ENCODE measurements around the gene ARHGEF35.
"Not testable (repeated sequence)": the region's sequence is repeated elsewhere in the genome, so short reads cannot be mapped to it uniquely, and the experiment has no call there.

The ARHGEF35 gene

GRCh38 chr7:144195212-144195872 lies at the start of gene ARHGEF35:
TSS of gene ARHGEF35 (minus strand) at chr7:144195833. CDS start at chr7:144188383, 7,450 bp downstream.
- DNase-seq = not testable (repeated sequence)

GRCh38 chr7:144245372-144245771 lies 49.7 kb upstream of the ARHGEF35 start:
- not testable (repeated sequence) for DNase-seq

- DNase-seq = not testable (repeated sequence)
Observed at GRCh38 chr7:144239365-144239764, 43.7 kb upstream of the ARHGEF35 start, which contains the start of gene OR2A42. TSS of gene OR2A42 (minus strand) at chr7:144239605. CDS start at chr7:144232843, 6,762 bp downstream.

GRCh38 chr7:144238530-144239082 lies 43.0 kb upstream of the ARHGEF35 start:
- DNase-seq = not testable (repeated sequence)

- not testable (repeated sequence) for DNase-seq
Observed at GRCh38 chr7:144233039-144233438, 37.4 kb upstream of the ARHGEF35 start.

- not testable (repeated sequence) for DNase-seq
Observed at GRCh38 chr7:144231027-144231426, 35.4 kb upstream of the ARHGEF35 start.

GRCh38 chr7:144228810-144229209 lies 33.2 kb upstream of the ARHGEF35 start:
- DNase-seq = not testable (repeated sequence)

- not testable (repeated sequence) for DNase-seq
Observed at GRCh38 chr7:144226866-144227265, 31.2 kb upstream of the ARHGEF35 start.

GRCh38 chr7:144223675-144224074 lies 28.0 kb upstream of the ARHGEF35 start:
- DNase-seq = not testable (repeated sequence)

GRCh38 chr7:144220531-144220930 lies 24.9 kb upstream of the ARHGEF35 start:
- DNase-seq = not testable (repeated sequence)

- not testable (repeated sequence) for DNase-seq
Observed at GRCh38 chr7:144219149-144219548, 23.5 kb upstream of the ARHGEF35 start.

GRCh38 chr7:144218581-144218980 lies 22.9 kb upstream of the ARHGEF35 start:
- DNase-seq = not testable (repeated sequence)

- DNase-seq = not testable (repeated sequence)
Observed at GRCh38 chr7:144217200-144217599, 21.6 kb upstream of the ARHGEF35 start.

- not testable (repeated sequence) for DNase-seq
Observed at GRCh38 chr7:144205306-144205705, 9.7 kb upstream of the ARHGEF35 start.

- not testable (repeated sequence) for DNase-seq
Observed at GRCh38 chr7:144203086-144203485, 7.5 kb upstream of the ARHGEF35 start.

- DNase-seq = not testable (repeated sequence)
Observed at GRCh38 chr7:144201978-144202377, 6.3 kb upstream of the ARHGEF35 start.

GRCh38 chr7:144198934-144199333 lies 3.3 kb upstream of the ARHGEF35 start:
- not testable (repeated sequence) for DNase-seq

GRCh38 chr7:144194453-144194852 lies 1.2 kb downstream of the ARHGEF35 start:
- not testable (repeated sequence) for DNase-seq

GRCh38 chr7:144193782-144194181 lies 1.9 kb downstream of the ARHGEF35 start:
- not testable (repeated sequence) for DNase-seq

GRCh38 chr7:144188578-144189171 lies 7.0 kb downstream of the ARHGEF35 start:
- not testable (repeated sequence) for DNase-seq

- not testable (repeated sequence) for DNase-seq
Observed at GRCh38 chr7:144187848-144188247, 7.8 kb downstream of the ARHGEF35 start.

- not testable (repeated sequence) for DNase-seq
Observed at GRCh38 chr7:144183166-144183565, 12.5 kb downstream of the ARHGEF35 start, which contains the start of gene CTAGE4. TSS of gene CTAGE4 (plus strand) at chr7:144183466. CDS start at chr7:144183504, 38 bp downstream.

GRCh38 chr7:144179165-144179479 lies 16.5 kb downstream of the ARHGEF35 start:
- DNase-seq = not testable (repeated sequence)

Data from activated CD4-positive, alpha-beta T cell treated with anti-CD3 and anti-CD28 coated beads, Interleukin-2, amount 50 U/mL, for 4 hours (primary cell).